Measurements from ENCODE around the gene STPG4.

Gene STPG4

DNA sequence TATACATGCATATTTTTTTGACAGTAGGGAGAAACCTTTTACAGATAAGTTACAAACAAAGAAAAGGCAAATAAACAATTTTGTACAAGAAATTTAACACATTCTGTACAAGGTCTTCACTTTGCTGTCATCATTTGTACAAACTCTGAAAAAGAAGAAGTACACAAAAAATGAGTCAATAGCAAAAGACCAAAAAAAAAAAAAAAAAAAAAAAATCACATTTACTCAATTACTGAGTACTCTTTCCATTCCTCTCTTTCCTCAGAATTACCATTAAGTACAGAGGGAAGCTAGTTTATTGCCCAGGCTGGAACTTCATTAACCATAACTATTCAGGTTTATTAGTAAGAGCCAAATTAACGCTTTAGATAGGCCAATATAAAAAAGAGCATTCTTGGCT, 5.6 kb upstream of the STPG4 start:
- ChIA-PET POLR2A (no interaction called here), CTCF (no interaction called here)
- no peak for DNase-seq (ENCODE audit: low read depth, low spot score)
- H3K4me3 ChIP-seq (ENCODE audit: low read depth, low read length), result no peak overlapping the region
- TF ChIP-seq, protein P1, sequence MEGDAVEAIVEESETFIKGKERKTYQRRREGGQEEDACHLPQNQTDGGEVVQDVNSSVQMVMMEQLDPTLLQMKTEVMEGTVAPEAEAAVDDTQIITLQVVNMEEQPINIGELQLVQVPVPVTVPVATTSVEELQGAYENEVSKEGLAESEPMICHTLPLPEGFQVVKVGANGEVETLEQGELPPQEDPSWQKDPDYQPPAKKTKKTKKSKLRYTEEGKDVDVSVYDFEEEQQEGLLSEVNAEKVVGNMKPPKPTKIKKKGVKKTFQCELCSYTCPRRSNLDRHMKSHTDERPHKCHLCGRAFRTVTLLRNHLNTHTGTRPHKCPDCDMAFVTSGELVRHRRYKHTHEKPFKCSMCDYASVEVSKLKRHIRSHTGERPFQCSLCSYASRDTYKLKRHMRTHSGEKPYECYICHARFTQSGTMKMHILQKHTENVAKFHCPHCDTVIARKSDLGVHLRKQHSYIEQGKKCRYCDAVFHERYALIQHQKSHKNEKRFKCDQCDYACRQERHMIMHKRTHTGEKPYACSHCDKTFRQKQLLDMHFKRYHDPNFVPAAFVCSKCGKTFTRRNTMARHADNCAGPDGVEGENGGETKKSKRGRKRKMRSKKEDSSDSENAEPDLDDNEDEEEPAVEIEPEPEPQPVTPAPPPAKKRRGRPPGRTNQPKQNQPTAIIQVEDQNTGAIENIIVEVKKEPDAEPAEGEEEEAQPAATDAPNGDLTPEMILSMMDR (IDR thresholded peaks at IDR 0.05; ENCODE audit: insufficient read depth, low read length, missing control alignments), result no peak

DNA sequence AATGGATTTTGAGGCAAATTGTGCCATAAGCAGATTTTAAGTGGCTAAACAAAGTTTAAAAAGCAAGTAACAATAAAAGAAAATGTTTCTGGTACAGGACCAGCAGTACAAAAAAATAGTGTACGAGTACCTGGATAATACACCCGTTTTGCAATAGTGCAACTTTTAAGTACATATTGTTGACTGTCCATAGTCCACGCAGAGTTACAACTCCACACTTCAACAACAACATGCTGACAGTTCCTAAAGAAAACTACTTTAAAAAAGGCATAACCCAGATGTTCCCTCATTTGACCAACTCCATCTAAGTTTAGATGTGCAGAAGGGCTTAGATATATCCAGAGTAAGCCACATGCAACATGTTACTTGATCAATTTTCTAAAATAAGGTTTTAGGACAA, 5.1 kb upstream of the STPG4 start:
- H3K4me3 ChIP-seq (ENCODE audit: low read depth, low read length), result no peak overlapping the region
- ChIA-PET POLR2A (no interaction called here), CTCF (no interaction called here)
- DNase-seq (ENCODE audit: low read depth, low spot score), result no peak
- TF ChIP-seq, protein P1 (IDR thresholded peaks at IDR 0.05; ENCODE audit: insufficient read depth, low read length, missing control alignments), result no peak

DNA sequence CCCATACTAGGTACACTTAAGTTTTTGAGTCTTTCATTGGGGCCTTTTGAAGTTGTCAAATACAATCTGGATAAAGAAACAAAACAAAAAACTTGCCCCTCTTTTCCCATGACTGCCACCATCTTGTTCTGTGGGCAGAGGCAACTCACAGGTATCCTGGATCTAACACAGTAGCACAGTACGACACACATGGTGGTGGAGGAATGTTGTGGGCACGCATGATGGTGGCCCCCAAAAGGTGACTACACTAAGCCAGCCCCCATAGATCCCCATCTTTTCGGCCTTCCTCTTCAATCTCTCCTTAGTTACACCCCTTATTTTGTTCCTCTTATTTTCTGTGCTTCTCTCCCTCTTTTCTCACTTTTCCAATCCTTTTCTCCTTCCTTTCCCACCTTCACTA, 4.5 kb upstream of the STPG4 start:
- TF ChIP-seq, protein P1 (IDR thresholded peaks at IDR 0.05; ENCODE audit: insufficient read depth, low read length, missing control alignments), result no peak
- DNase-seq (ENCODE audit: low read depth, low spot score), result no peak
- POLR2A ChIA-PET, result no interaction called here
- no peak overlapping the region for H3K4me3 ChIP-seq (ENCODE audit: low read depth, low read length)
- CTCF ChIA-PET, result interaction anchor here (1.0 to 2.1 kb wide), 2 partner anchors 155 to 163 kb away, joined by 3 to 9 read pairs; no protein-coding TSS in a partner anchor

DNA sequence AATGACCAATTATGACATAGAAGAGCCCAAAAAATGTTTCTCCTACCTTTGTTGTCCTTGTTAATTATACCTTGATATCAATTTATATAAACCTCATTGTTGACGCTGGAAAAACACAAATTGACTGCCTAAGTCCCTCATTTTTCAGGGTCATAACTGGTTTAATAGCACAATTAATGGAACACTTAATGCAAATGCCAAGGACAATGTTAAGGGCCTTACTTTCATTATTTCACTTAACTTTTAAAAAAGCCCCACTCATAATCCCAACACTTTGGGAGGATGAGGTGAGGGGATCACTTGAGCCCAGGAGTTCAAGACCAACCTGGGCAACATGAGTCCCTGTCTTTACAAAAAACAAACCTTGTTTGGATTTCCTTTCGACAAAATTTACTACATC, 3.5 kb upstream of the STPG4 start:
- TF ChIP-seq, protein P1 (IDR thresholded peaks at IDR 0.05; ENCODE audit: insufficient read depth, low read length, missing control alignments), result no peak
- H3K4me3 ChIP-seq (ENCODE audit: low read depth, low read length), result no peak overlapping the region
- no peak for DNase-seq (ENCODE audit: low read depth, low spot score)
- ChIA-PET POLR2A (interaction anchor here (0.6 kb wide), 1 partner anchor 231 kb away, joined by 4 read pairs; no protein-coding TSS in a partner anchor), CTCF (interaction anchor here (1.0 to 2.1 kb wide), 2 partner anchors 156 to 164 kb away, joined by 3 to 9 read pairs; no protein-coding TSS in a partner anchor)

DNA sequence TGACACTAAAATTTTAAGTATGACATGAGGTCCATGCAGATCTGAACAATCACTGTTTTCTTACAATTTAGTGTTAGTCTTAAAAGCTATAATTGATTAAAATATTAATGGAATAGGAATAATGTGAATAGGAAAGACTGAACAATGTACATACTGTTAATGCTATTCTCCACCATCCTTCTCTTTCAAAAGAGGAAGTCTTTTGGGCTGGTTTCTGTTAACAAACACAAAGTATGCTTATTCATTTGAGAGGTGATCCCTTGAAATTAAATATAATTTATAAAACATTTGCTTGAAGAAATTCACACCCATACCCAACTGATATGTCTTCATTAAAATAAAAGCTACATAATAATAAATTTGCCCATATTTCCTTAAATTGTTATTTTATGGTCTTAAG, 2.3 kb downstream of the STPG4 start:
- CTCF ChIA-PET, result interaction anchor here (1.2 to 2.4 kb wide), 3 partner anchors 41 to 171 kb away, joined by 3 to 8 read pairs (median 4); no protein-coding TSS in a partner anchor

DNA sequence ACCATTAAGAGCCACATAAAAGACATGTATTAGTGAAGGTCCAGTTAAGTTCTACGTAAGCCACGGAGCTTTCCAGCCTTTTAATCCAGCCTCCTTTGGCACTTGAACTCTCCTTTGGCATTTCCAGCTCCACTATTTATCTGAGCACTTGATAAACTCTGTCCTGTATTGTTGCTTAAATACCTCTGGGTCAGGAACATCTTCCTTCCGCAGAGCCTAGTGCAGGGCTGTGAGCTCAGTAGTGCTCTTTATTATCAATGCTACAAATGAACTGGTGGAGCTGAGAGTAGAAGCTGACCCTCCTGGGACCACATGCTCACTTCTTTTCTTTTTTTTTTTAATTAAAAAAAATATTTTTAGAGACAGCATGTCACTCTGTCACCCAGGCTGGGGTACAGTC, 4.9 kb downstream of the STPG4 start:
- ChIA-PET POLR2A (interaction anchor here (0.6 to 1.0 kb wide), 2 partner anchors 23 to 76 kb away, joined by 3 to 6 read pairs; no protein-coding TSS in a partner anchor), CTCF (no interaction called here)
- DNase-seq (ENCODE audit: low read depth, low spot score), result no peak
- H3K4me3 ChIP-seq (ENCODE audit: low read depth, low read length), result no peak overlapping the region
- TF ChIP-seq, protein P1 (IDR thresholded peaks at IDR 0.05; ENCODE audit: insufficient read depth, low read length, missing control alignments), result no peak

More for the DNA sequence above, 2.3 kb downstream of the STPG4 start:
- H3K4me3 ChIP-seq (ENCODE audit: low read depth, low read length), result no peak overlapping the region
- POLR2A ChIA-PET, result no interaction called here
- TF ChIP-seq, protein P1 (IDR thresholded peaks at IDR 0.05; ENCODE audit: insufficient read depth, low read length, missing control alignments), result no peak
- no peak for DNase-seq (ENCODE audit: low read depth, low spot score)

Measured in AG04449 (cell line).